ENCODE results near the gene PAMR1. TPM values are rescaled to one million over a fixed set of nuclear protein-coding genes. Genes with fewer than 3 reads are reported as not detected.

The PAMR1 gene
- total and polyA plus RNA-seq, 7 donors = 0.92 to 26.5 (median 7.8) TPM

- intact Hi-C loops (cut with DNase I) = no loop called here
- Histone ChIP-seq H3K27me3 (no peaks in the 10 kb centered on the region), H3K4me1 (peaks cover 0 to 11% (median 5%) of the 10 kb centered on the region in 4 donors), H3K27ac (no peak overlapping the region), H3K4me3 (no peak overlapping the region), H3K9me3 (no peaks in the 10 kb centered on the region), H3K36me3 (no peaks in the 10 kb centered on the region)
- DNase-seq = no peak
- TF ChIP-seq CTCF (IDR thresholded peaks at IDR 0.05) (no peak), EP300 (IDR thresholded peaks at IDR 0.05) (no peak), POLR2AphosphoS5 (IDR thresholded peaks at IDR 0.05) (no peak), POLR2A (IDR thresholded peaks at IDR 0.05) (no peak)
- 62 to 71% methylated on average over 4 of the region's 4 CpGs for WGBS, 2 donors
Measured at GRCh38 chr11:35566181-35566580, 40.8 kb upstream of the PAMR1 start.

- H3K36me3 ChIP-seq = no peaks in the 10 kb centered on the region
- TF ChIP-seq POLR2A (IDR thresholded peaks at IDR 0.05) (no peak), EP300 (IDR thresholded peaks at IDR 0.05) (no peak), POLR2AphosphoS5 (IDR thresholded peaks at IDR 0.05) (no peak), CTCF (IDR thresholded peaks at IDR 0.05) (no peak)
- DNase-seq = no peak
- peaks cover 0 to 12% (median 5%) of the 10 kb centered on the region in 4 donors for H3K4me1 ChIP-seq
- no peak overlapping the region for H3K4me3 ChIP-seq
- no peak overlapping the region for H3K27ac ChIP-seq
- no peaks in the 10 kb centered on the region for H3K9me3 ChIP-seq
- WGBS, 2 donors = 60 to 64% methylated on average over 4 of the region's 4 CpGs
- no peaks in the 10 kb centered on the region for H3K27me3 ChIP-seq
- intact Hi-C loops (cut with DNase I) = no loop called here
Measured at GRCh38 chr11:35564245-35564595, 38.8 kb upstream of the PAMR1 start.

GRCh38 chr11:35563484-35564244 lies 38.2 kb upstream of the PAMR1 start:
- no peaks in the 10 kb centered on the region for H3K9me3 ChIP-seq
- no peaks in the 10 kb centered on the region for H3K27me3 ChIP-seq
- no peak overlapping the region for H3K4me3 ChIP-seq
- TF ChIP-seq CTCF (IDR thresholded peaks at IDR 0.05) = no peak
- TF ChIP-seq POLR2AphosphoS5 (IDR thresholded peaks at IDR 0.05) = no peak
- TF ChIP-seq EP300 (IDR thresholded peaks at IDR 0.05) = no peak
- TF ChIP-seq POLR2A (IDR thresholded peaks at IDR 0.05) = no peak
- no peak overlapping the region for H3K27ac ChIP-seq
- no peaks in the 10 kb centered on the region for H3K36me3 ChIP-seq
- H3K4me1 ChIP-seq = peaks cover 0 to 18% (median 7%) of the 10 kb centered on the region in 4 donors
- no peak for DNase-seq
- intact Hi-C loops (cut with DNase I) = no loop called here
- WGBS, 2 donors = 69 to 72% methylated on average over 6 of the region's 6 CpGs

GRCh38 chr11:35559949-35560348 lies 34.5 kb upstream of the PAMR1 start:
- H3K4me1 ChIP-seq = peaks cover 0 to 22% (median 11%) of the 10 kb centered on the region in 4 donors
- TF ChIP-seq EP300 (IDR thresholded peaks at IDR 0.05) (no peak), POLR2A (IDR thresholded peaks at IDR 0.05) (no peak), POLR2AphosphoS5 (IDR thresholded peaks at IDR 0.05) (no peak), CTCF (IDR thresholded peaks at IDR 0.05) (no peak)
- H3K27me3 ChIP-seq = no peaks in the 10 kb centered on the region
- no peak for DNase-seq
- no peaks in the 10 kb centered on the region for H3K9me3 ChIP-seq
- intact Hi-C loops (cut with DNase I) = no loop called here
- no peak overlapping the region for H3K4me3 ChIP-seq
- H3K36me3 ChIP-seq = no peaks in the 10 kb centered on the region
- 79 to 87% methylated on average over 5 of the region's 5 CpGs for WGBS, 2 donors
- no peak overlapping the region for H3K27ac ChIP-seq
